HK-2 (cell line): ENCODE data around the gene TINAGL1.

Experiments used
- DNase-seq: peaks from one replicate; pipeline ENCODE4 v3.0.0-alpha.2; 2018; ENCODE audit not compliant: unreplicated experiment

TINAGL1 gene

GRCh38 chr1:31568895-31569595 is 7.3 kb upstream of the TINAGL1 start:
- DNase-seq, result no peak

GRCh38 chr1:31569596-31570173 is 6.6 kb upstream of the TINAGL1 start:
- DNase-seq, result no peak

- DNase-seq, result no peak
These were observed 6.1 kb upstream of the TINAGL1 start for GRCh38 chr1:31570228-31570627.

GRCh38 chr1:31570906-31571305 is 5.4 kb upstream of the TINAGL1 start:
- no peak for DNase-seq

GRCh38 chr1:31571340-31572295 is 4.7 kb upstream of the TINAGL1 start:
- no peak for DNase-seq

- no peak for DNase-seq
These were observed 3.8 kb upstream of the TINAGL1 start for GRCh38 chr1:31572323-31573104.

- no peak for DNase-seq
These were observed 3.1 kb upstream of the TINAGL1 start for GRCh38 chr1:31573261-31573660.

GRCh38 chr1:31574749-31575368 is 1.5 kb upstream of the TINAGL1 start:
- DNase-seq, result peak; percentile 23

GRCh38 chr1:31575369-31576140 is 760 bp upstream of the TINAGL1 start:
- peak; percentile 51 for DNase-seq

GRCh38 chr1:31576743-31577455 is 584 bp downstream of the TINAGL1 start:
- DNase-seq, result no peak

- peak; percentile 32 for DNase-seq
These were observed 1.3 kb downstream of the TINAGL1 start for GRCh38 chr1:31577515-31578192.

- DNase-seq, result peak; percentile 59
These were observed 3.1 kb downstream of the TINAGL1 start for GRCh38 chr1:31579374-31579773.

- DNase-seq, result no peak
These were observed 4.2 kb downstream of the TINAGL1 start for GRCh38 chr1:31580513-31580870.

- no peak for DNase-seq
These were observed 4.7 kb downstream of the TINAGL1 start for GRCh38 chr1:31580891-31581603.

- DNase-seq, result no peak
These were observed 5.8 kb downstream of the TINAGL1 start for GRCh38 chr1:31581821-31582810.

GRCh38 chr1:31583082-31583994 is 7.0 kb downstream of the TINAGL1 start:
- DNase-seq, result no peak
